Bronchial epithelial cell (primary cell): ENCODE results near the gene ZNF460. TPM values are rescaled to one million over a fixed set of nuclear protein-coding genes. Genes with fewer than 3 reads are reported as not detected.

Source experiments
- DNase-seq: peaks from one replicate; pipeline ENCODE4 v3.0.0-alpha.2; 2010; ENCODE audit warnings: low read depth
- FAIRE-seq: peaks from 2 replicates; lab custom pipeline; 2011; peaks lifted over from hg19 to GRCh38; lab: Jason Lieb, UNC
- H3K27me3 ChIP-seq: 2 replicates; pipeline ENCODE4 v1.5.1; 2011; ENCODE audit warnings: low read length; ENCODE audit not compliant: control insufficient read depth, insufficient read depth
- H3K36me3 ChIP-seq: 2 replicates; pipeline ENCODE4 v1.5.1; 2011; ENCODE audit warnings: low read length; ENCODE audit not compliant: control insufficient read depth, insufficient read depth
- H3K4me3 ChIP-seq: 2 replicates; pipeline ENCODE4 v1.5.1; 2011; ENCODE audit warnings: mild to moderate bottlenecking, low read depth, low read length, control low read depth
- total RNA-seq: library from RNA; depleted of rRNA; stranded (reverse); fragments of >200 nt; gene quantifications from 2 replicates; pipeline ENCODE4 v1.2.1, GENCODE V29; 2014
- TF ChIP-seq, protein P1 (sequence below): IDR thresholded peaks from 2 replicates; pipeline ENCODE4 v1.5.1; 2011; ENCODE audit warnings: mild to moderate bottlenecking, moderate library complexity, low read length, control low read depth, inconsistent platforms; ENCODE audit not compliant: insufficient read depth, severe bottlenecking

The ZNF460 gene
- total RNA-seq, 1 donor from 2014 or later = 126 TPM

DNA sequence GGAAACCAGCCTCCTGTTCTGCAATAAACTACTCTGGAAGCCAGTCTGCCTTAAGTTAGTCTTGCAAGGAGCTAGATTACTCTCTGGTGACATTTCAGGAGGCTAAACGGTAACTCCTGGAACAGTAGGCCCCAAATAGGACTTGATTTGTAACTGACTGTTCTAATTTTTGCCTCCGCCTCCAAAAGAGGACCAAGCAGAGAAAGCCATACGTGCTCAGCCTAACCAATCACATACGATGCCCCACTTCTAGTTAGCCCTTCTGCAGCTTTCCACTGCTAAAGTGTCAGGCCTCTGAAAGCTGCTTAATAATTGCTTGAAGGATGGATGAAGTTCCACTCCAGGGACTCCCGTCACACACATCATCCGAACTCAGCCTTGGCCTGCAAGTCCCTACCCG lies 39.1 kb upstream of the ZNF460 start:
- H3K36me3 ChIP-seq = peaks cover 8% of the 10 kb centered on the region
- TF ChIP-seq, protein P1, sequence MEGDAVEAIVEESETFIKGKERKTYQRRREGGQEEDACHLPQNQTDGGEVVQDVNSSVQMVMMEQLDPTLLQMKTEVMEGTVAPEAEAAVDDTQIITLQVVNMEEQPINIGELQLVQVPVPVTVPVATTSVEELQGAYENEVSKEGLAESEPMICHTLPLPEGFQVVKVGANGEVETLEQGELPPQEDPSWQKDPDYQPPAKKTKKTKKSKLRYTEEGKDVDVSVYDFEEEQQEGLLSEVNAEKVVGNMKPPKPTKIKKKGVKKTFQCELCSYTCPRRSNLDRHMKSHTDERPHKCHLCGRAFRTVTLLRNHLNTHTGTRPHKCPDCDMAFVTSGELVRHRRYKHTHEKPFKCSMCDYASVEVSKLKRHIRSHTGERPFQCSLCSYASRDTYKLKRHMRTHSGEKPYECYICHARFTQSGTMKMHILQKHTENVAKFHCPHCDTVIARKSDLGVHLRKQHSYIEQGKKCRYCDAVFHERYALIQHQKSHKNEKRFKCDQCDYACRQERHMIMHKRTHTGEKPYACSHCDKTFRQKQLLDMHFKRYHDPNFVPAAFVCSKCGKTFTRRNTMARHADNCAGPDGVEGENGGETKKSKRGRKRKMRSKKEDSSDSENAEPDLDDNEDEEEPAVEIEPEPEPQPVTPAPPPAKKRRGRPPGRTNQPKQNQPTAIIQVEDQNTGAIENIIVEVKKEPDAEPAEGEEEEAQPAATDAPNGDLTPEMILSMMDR = no peak
- FAIRE-seq (peak; percentile 60), DNase-seq (peak; percentile 23)
- H3K27me3 ChIP-seq = no peaks in the 10 kb centered on the region
- peak overlapping the region; percentile 94 for H3K4me3 ChIP-seq

DNA sequence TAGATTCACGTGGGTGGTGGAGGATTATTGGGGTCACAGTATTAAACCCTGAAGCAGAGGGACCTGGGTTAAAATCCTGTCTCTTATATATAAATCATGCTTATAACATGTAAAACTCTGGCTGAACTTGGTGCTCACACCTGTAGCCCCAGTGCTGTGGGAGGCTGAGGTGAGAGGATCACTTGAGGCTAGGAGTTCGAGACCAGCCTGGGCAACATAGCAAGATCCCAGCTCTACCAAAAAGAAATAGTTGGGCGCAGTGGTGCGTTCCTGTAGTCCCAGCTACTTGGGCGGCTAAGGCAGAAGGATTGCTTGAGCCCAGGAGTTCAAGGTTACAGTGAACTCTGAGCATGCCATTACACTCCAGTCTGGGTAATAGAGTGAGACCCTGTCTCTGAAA lies 37.5 kb upstream of the ZNF460 start:
- TF ChIP-seq, protein P1 = no peak
- no peak for FAIRE-seq
- DNase-seq = no peak
- Histone ChIP-seq H3K27me3 (no peaks in the 10 kb centered on the region), H3K4me3 (no peak overlapping the region), H3K36me3 (peaks cover 13% of the 10 kb centered on the region)

DNA sequence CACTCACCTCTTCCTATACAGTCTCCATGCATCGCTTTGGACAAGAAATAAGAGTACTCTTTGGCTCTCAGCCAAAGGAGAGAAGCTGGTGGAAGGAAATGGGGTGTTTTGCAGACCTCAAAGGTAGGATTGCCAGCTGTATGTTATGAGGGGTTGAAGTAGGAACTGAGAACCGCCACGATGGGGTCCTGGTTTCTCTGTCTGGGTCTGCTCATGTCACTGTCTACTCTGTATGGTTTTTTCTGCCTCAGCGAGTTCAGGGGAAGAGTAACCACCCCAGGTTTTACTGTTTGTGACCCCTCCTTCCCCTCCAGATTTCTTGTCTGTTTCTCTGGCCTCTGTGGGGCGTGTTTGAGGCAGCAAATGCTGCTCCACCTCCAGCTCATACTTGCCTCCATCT lies 35.8 kb upstream of the ZNF460 start:
- DNase-seq = no peak
- no peak for FAIRE-seq
- H3K36me3 ChIP-seq = peaks cover 16% of the 10 kb centered on the region
- TF ChIP-seq, protein P1 = no peak
- H3K4me3 ChIP-seq = no peak overlapping the region
- no peaks in the 10 kb centered on the region for H3K27me3 ChIP-seq

DNA sequence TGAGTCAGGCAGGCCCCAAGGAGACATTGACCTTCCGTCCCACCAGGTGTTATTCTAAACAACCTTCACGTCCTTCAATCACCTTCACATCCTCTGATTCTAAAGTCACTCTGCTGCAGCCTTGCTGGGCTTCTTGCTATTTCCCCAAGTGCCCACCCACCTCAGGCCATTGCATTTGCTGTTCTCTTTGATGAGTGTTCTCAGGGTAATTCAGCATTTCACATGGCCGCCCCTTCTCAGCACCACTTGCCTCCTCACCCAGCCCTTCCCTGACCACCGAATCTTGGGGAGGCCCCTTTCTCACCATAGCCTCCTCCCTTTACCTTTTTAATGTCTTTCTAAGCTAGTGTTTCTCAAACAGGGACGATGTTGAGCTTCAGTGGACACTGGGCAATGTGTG lies 35.2 kb upstream of the ZNF460 start:
- no peak for DNase-seq
- no peaks in the 10 kb centered on the region for H3K27me3 ChIP-seq
- H3K4me3 ChIP-seq = no peak overlapping the region
- TF ChIP-seq, protein P1 = no peak
- FAIRE-seq = no peak
- peaks cover 16% of the 10 kb centered on the region for H3K36me3 ChIP-seq

DNA sequence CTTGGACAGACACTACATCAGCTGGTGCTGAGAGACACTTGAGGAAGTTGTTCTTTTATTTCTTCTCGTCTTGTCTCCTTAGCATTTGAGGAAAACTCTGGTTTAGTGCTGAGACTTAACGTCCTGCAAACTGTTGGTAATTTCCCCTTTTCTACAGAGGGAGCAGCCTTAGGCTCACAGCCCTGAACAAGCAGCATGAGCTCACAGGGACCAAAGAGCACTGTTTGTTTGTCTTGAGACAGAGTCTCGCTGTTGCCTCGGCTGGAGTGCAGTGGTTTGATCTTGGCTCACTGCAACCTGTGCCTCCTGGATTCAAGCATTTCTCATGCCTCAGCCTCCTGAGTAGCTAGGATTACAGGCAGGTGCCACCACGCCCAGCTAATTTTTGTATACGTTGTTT lies 34.3 kb upstream of the ZNF460 start:
- Histone ChIP-seq H3K36me3 (peaks cover 16% of the 10 kb centered on the region), H3K27me3 (no peaks in the 10 kb centered on the region)
- TF ChIP-seq, protein P1 = no peak

DNA sequence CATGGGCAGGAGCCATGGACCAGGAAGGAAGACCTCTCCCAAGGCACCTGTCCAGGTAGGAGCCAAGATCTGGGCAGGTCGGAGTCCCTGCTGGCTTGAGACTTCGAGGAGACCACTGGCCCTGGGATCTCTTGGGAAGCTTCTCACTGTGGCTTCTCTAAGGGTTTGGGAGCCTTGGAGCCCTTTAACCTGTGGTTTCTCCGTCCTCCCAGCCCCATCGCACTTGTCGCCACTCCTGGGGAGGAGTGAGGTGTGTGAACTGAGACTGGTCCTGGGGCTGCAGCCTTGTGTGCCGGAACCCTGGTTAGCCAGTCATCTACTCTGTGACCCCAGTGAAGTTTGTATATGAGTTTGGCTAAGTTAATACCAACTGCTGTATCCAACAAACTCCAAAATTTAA lies 31.6 kb upstream of the ZNF460 start:
- FAIRE-seq (no peak), DNase-seq (no peak)
- TF ChIP-seq, protein P1 = no peak
- H3K4me3 ChIP-seq = no peak overlapping the region
- peaks cover 17% of the 10 kb centered on the region for H3K36me3 ChIP-seq
- no peaks in the 10 kb centered on the region for H3K27me3 ChIP-seq

More for the DNA sequence above, 34.3 kb upstream of the ZNF460 start:
- DNase-seq (no peak), FAIRE-seq (no peak)
- H3K4me3 ChIP-seq = no peak overlapping the region
